ENCODE data around the gene KCNB1. TPM values are rescaled to one million over a fixed set of nuclear protein-coding genes. Genes with fewer than 3 reads are reported as not detected.

The KCNB1 gene
- total RNA-seq, 1 donor, result under 0.01 TPM

DNA sequence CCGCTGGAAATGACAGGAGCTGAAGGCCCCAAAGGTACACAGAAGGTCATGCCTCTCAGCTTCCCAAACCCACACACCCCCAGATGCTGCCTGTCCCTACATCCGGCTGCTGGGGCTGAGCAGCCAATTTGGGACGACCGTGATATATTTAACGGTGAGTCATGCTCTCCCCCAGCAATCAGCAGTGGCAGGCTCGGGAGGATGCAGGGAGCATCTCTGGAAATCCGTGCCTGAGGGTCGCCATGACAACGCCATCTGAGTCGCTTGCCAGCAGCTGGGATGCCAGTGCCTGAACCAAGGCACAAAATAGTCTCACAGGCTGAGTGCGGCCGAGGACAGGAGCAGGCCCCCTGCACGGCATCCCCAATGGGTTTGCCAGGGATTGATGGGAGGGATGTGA lies 57.9 kb downstream of the KCNB1 start:
- Histone ChIP-seq H2AFZ (ENCODE audit: low read length) (no peak overlapping the region), H3K27ac (ENCODE audit: low read depth, low read length) (no peak overlapping the region), H4K20me1 (ENCODE audit: insufficient read depth, low read length) (no peaks in the 10 kb centered on the region), H3K9me3 (ENCODE audit: low read depth, low read length) (no peaks in the 10 kb centered on the region), H3K4me2 (ENCODE audit: insufficient read depth, low read length) (no peak overlapping the region), H3K27me3 (ENCODE audit: insufficient read depth, low read length) (peaks cover 50% of the 10 kb centered on the region), H3K79me2 (ENCODE audit: insufficient read depth, low read length) (no peaks in the 10 kb centered on the region), H3K4me3 (ENCODE audit: insufficient read depth, low read length) (no peak overlapping the region), H3K36me3 (ENCODE audit: insufficient read depth, low read length) (no peaks in the 10 kb centered on the region), H3K4me1 (ENCODE audit: insufficient read depth, low read length) (no peaks in the 10 kb centered on the region)
- TF ChIP-seq, protein P1, sequence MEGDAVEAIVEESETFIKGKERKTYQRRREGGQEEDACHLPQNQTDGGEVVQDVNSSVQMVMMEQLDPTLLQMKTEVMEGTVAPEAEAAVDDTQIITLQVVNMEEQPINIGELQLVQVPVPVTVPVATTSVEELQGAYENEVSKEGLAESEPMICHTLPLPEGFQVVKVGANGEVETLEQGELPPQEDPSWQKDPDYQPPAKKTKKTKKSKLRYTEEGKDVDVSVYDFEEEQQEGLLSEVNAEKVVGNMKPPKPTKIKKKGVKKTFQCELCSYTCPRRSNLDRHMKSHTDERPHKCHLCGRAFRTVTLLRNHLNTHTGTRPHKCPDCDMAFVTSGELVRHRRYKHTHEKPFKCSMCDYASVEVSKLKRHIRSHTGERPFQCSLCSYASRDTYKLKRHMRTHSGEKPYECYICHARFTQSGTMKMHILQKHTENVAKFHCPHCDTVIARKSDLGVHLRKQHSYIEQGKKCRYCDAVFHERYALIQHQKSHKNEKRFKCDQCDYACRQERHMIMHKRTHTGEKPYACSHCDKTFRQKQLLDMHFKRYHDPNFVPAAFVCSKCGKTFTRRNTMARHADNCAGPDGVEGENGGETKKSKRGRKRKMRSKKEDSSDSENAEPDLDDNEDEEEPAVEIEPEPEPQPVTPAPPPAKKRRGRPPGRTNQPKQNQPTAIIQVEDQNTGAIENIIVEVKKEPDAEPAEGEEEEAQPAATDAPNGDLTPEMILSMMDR (IDR thresholded peaks at IDR 0.05; ENCODE audit: extremely low read depth, low read depth, low read length), result no peak
- no peak for DNase-seq (ENCODE audit: insufficient read length, low spot score, missing footprints)

DNA sequence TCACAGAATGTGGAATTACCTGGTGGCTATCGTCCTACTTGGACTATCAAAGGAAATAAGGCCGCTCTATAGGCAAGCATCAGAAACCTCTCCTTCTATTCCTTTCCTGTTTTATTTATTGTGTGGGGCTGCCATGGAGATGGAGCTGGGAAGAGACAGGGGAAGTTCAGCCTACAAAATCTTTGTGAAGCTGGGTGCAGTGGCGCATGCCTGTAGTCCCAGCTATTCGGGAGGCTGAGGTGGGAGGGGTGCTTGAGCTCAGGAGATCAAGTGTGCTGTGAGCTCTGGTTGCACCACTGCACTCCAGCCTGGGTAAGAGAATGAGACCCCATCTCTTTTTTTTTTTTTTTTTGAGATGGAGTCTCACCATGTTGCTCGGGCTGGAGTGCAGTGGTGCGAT lies 60.3 kb downstream of the KCNB1 start:
- DNase-seq (ENCODE audit: insufficient read length, low spot score, missing footprints), result no peak
- Histone ChIP-seq H3K79me2 (ENCODE audit: insufficient read depth, low read length) (no peaks in the 10 kb centered on the region), H3K27me3 (ENCODE audit: insufficient read depth, low read length) (peaks cover 44% of the 10 kb centered on the region), H3K4me3 (ENCODE audit: insufficient read depth, low read length) (no peak overlapping the region), H3K36me3 (ENCODE audit: insufficient read depth, low read length) (no peaks in the 10 kb centered on the region), H3K4me2 (ENCODE audit: insufficient read depth, low read length) (no peak overlapping the region), H2AFZ (ENCODE audit: low read length) (no peak overlapping the region), H3K9me3 (ENCODE audit: low read depth, low read length) (no peaks in the 10 kb centered on the region), H3K4me1 (ENCODE audit: insufficient read depth, low read length) (no peaks in the 10 kb centered on the region), H4K20me1 (ENCODE audit: insufficient read depth, low read length) (no peaks in the 10 kb centered on the region), H3K27ac (ENCODE audit: low read depth, low read length) (no peak overlapping the region)
- TF ChIP-seq, protein P1 (IDR thresholded peaks at IDR 0.05; ENCODE audit: extremely low read depth, low read depth, low read length), result no peak

DNA sequence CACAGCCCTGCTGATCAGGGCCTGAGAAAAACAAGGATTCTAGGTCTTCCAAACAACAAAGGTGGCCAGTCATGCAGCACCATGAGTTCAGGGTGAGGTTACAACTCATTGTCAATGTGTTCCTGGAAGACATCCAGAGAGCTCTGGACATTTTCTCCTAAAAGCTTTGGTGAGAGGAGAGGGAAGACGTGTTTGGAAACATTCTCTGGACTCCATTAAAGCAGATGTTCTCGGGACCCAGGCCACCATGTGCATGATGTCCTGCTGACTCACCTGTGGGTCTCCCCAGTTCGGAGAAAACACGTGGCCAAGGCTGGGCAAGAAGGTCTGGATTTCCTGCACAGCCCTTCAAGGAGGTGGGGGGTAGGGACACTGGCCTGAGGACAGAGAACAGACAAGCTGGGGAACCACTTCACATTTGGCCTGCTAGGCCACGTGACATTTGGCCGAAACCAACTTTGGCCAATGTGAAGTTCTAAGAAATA lies 61.6 kb downstream of the KCNB1 start:
- H3K9me3 ChIP-seq (ENCODE audit: low read depth, low read length), result no peaks in the 10 kb centered on the region
- H3K36me3 ChIP-seq (ENCODE audit: insufficient read depth, low read length), result no peaks in the 10 kb centered on the region
- peaks cover 42% of the 10 kb centered on the region for H3K27me3 ChIP-seq (ENCODE audit: insufficient read depth, low read length)
- H3K4me2 ChIP-seq (ENCODE audit: insufficient read depth, low read length), result no peak overlapping the region
- no peak overlapping the region for H3K4me3 ChIP-seq (ENCODE audit: insufficient read depth, low read length)
- DNase-seq (ENCODE audit: insufficient read length, low spot score, missing footprints), result no peak
- TF ChIP-seq, protein P1 (IDR thresholded peaks at IDR 0.05; ENCODE audit: extremely low read depth, low read depth, low read length), result no peak
- no peak overlapping the region for H3K27ac ChIP-seq (ENCODE audit: low read depth, low read length)
- H2AFZ ChIP-seq (ENCODE audit: low read length), result no peak overlapping the region
- no peaks in the 10 kb centered on the region for H3K79me2 ChIP-seq (ENCODE audit: insufficient read depth, low read length)
- H3K4me1 ChIP-seq (ENCODE audit: insufficient read depth, low read length), result no peaks in the 10 kb centered on the region
- no peaks in the 10 kb centered on the region for H4K20me1 ChIP-seq (ENCODE audit: insufficient read depth, low read length)

DNA sequence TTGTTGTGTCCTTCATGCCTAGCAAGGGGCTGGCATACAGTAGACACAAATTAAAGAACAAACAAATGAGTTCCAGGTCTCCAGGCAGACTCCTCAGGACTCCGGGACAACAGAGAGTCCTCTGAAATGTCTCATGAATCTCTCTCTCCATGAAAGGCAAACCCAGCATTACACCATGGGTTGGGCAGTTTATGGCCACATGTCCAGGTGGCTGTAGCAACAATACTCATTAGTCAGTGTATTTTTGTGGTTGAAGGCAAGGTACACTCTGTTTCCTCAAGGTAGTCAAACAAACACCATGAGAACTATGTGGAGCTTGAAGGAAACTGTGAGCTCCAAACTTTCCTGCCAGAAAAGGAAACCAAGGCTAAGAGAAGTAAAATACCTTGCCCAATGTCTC lies 62.2 kb downstream of the KCNB1 start:
- Histone ChIP-seq H4K20me1 (ENCODE audit: insufficient read depth, low read length) (no peaks in the 10 kb centered on the region), H3K79me2 (ENCODE audit: insufficient read depth, low read length) (no peaks in the 10 kb centered on the region), H3K27ac (ENCODE audit: low read depth, low read length) (no peak overlapping the region), H3K36me3 (ENCODE audit: insufficient read depth, low read length) (no peaks in the 10 kb centered on the region), H3K4me3 (ENCODE audit: insufficient read depth, low read length) (no peak overlapping the region), H3K4me2 (ENCODE audit: insufficient read depth, low read length) (no peak overlapping the region), H3K9me3 (ENCODE audit: low read depth, low read length) (no peaks in the 10 kb centered on the region), H2AFZ (ENCODE audit: low read length) (no peak overlapping the region), H3K27me3 (ENCODE audit: insufficient read depth, low read length) (peaks cover 47% of the 10 kb centered on the region), H3K4me1 (ENCODE audit: insufficient read depth, low read length) (no peaks in the 10 kb centered on the region)
- no peak for DNase-seq (ENCODE audit: insufficient read length, low spot score, missing footprints)
- TF ChIP-seq, protein P1 (IDR thresholded peaks at IDR 0.05; ENCODE audit: extremely low read depth, low read depth, low read length), result no peak

Measured in osteoblast (primary cell).